GM18873 (cell line): ENCODE results near the gene PACSIN1.

ENCODE experiments used
- ATAC-seq: cut with Tn5 transposase; IDR thresholded peaks from one replicate; pipeline ENCODE4 v1.9.1; 2021; ENCODE audit warnings: mild to moderate bottlenecking, moderate library complexity, moderate number of reproducible peaks; ENCODE audit not compliant: unreplicated experiment, low FRiP score

PACSIN1 gene

DNA sequence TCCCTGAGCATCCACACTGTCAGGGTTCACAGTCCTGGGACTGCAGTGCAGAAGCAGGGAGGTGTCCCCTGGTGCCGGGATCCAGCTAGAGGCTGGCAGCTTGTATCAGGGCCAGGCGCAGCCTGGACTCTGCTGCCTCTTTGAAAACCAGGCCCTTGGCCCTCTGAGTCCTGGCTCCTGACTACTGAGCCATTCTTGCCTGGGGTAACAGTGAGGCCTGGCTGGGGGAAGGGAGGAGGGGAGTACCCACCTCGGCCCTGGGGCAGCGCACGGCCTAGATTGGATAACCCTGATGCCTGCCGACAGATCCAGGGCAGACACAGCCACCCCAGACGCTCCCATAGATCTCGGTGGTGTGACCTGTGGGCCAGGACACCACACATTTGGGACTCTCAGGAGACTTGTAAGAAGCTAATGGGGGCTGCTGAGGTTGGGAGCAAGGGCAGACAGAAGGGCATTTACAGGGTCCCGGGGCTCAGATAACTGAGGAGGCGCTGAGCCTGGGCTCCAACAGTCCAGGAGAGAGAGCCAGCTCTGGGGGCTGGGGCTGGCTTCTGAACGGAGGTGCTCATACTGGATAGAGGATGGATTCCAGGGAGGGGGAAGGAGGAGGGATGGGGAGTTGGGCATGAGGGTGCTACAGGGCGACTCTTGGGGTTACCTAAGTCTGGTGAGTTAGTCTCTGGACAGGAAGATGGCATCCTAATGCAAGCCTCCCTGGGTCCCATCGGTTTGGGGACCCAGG lies 59.7 kb downstream of the PACSIN1 start:
- ATAC-seq = no peak

- no peak for ATAC-seq
Observed at GRCh38 chr6:34526241-34526972, 60.5 kb downstream of the PACSIN1 start.

- ATAC-seq = no peak
Observed at GRCh38 chr6:34526992-34527728, 61.3 kb downstream of the PACSIN1 start.

GRCh38 chr6:34527751-34528670 lies 62.1 kb downstream of the PACSIN1 start:
- no peak for ATAC-seq

DNA sequence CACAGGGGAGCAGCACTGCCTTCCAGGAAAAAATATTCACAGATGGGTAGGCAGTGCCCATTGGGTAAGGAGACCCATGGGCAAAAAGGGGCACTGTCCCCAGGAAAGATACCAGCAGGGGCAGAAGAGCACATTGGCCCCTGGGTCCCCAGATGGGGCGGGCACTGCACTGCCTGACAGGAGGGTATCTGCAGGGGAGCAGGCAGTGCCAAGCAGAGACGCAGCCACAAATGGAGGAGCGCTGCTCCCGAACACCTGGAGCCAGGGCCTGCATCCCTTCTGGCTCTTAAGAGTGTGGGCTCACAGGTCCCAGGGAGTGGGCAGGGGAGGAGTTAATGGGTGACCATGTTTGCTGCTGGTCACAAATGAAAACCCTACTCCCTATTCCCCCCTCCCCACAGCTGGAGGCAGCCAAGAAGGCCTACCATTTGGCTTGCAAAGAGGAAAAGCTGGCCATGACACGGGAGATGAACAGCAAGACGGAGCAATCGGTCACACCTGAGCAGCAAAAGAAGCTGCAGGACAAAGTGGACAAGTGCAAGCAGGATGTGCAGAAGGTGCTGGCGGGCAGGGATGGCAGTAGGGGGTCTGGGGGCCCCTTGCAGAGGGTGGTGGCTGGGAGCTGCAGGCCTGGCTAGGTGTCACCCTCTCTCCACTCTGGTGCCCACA lies 63.3 kb downstream of the PACSIN1 start:
- no peak for ATAC-seq

GRCh38 chr6:34529665-34530327 lies 63.9 kb downstream of the PACSIN1 start:
- ATAC-seq = no peak

GRCh38 chr6:34530753-34531365 lies 65.0 kb downstream of the PACSIN1 start:
- ATAC-seq = no peak

DNA sequence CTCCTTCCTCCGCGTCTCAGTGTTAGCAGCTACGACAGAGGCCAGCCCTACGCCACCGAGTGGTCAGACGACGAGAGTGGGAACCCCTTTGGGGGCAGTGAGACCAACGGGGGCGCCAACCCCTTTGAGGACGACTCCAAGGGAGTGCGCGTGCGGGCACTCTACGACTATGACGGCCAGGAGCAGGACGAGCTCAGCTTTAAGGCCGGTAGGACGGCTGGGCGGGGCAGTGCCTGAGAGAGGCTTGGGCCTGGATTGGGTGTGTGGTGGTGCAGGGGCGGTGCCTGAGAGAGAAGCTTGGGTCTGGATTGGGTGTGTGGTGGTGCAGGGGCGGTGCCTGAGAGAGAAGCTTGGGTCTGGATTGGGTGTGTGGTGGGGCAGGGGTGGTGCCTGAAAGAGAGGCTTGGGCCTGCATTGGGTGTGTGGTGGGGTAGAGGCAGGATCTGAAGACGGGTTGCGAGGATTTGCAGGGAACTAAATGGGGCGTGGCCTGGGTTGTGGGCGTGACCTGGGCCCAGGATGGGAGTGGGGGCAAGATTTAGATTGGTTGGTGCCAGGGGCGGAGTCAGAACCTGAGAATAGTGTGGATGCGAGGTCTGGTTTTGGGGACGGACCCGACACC lies 65.8 kb downstream of the PACSIN1 start:
- no peak for ATAC-seq

DNA sequence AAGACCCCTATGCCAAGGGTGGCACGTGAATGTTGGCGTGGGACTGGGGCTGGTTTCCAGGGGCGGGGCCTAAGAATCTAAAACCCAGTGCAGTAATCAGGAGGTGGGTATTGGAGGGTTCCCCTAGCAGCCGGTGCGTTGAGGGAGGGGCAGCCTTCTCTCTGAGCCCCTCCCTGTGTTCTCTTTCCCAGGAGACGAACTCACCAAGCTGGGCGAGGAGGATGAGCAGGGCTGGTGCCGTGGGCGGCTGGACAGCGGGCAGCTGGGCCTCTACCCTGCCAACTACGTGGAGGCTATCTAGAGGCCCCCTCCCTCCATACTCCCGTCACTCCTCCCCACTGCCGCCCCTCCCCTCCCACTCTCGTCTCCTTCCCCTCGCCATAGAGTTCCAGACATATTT lies 66.4 kb downstream of the PACSIN1 start:
- ATAC-seq = no peak

DNA sequence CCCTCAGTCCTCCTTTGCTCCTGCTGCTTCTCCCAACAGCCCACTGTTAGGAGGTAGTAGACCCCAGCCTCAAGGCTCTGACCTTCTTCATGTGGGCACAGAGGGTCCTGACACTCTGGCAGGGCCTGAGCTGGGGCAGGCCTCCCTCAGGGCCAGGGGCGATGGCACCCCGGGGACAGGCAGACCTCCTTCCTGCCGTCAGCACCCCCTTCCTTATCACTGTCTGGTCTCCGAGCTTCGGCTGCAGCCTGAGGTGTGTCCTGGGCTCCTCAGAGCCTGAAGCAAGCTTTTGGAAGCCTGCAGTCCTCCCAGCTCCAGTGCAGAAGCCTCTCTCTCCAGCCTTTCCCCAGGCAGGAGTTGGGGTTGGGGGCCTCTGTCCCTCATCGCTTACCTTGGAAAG lies 68.3 kb downstream of the PACSIN1 start:
- ATAC-seq = no peak

GRCh38 chr6:34534656-34535055 lies 68.8 kb downstream of the PACSIN1 start:
- ATAC-seq = no peak

- no peak for ATAC-seq
Observed at GRCh38 chr6:34535199-34535598, 69.3 kb downstream of the PACSIN1 start.

DNA sequence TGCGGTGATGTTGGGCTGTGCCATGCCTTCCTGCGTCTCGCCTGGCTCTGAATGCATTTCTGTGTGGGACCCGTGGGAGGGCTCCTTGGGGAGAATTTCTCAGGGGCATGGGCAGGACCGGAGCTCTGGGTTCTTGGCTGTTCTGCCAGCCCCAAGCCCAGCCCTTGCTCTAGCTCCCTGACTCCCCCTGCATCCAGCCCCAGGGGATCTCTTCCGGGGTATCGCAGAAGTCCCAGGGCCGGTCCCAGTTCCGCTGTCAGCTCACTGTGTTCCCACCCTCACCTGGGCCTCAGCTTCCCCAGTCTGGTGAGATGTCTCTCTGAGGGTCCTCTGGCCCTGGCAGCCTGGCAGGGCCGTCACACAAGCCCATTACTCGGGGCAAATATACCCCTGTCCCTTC lies 69.8 kb downstream of the PACSIN1 start:
- no peak for ATAC-seq

DNA sequence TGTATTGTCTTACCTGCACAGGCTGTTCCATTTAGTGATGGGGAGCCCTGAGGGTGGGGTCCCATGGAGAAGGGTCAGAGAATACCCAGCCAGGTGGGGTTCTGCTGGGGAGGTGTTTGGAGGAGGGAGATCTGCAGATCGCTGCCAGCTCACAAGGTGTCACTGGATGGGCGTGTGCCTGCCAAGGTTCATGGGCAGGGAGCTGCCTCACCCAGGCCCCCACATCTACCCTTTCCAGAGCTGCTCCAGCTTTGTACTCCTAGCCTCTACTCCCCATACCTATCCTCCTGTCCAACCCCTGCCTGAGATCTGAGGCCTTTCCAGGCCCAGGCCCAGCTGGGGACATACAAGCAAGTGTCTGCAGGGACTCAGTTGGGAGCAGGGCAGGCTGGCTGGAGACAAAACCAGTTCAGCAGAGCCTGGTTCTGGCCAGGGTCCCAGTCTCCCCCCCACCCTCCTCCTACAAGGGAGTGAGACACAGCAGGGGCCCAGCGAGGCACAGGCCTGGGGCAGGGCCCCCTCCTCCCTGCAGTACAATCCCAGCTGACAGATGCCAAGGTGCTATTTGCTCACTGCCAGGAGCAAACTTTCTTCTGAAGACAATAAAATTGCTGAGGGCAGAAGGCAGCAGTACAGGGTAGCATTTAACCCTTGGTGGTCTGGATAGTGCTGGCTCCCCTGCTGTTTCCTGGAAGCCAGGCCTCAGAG lies 70.5 kb downstream of the PACSIN1 start:
- no peak for ATAC-seq

DNA sequence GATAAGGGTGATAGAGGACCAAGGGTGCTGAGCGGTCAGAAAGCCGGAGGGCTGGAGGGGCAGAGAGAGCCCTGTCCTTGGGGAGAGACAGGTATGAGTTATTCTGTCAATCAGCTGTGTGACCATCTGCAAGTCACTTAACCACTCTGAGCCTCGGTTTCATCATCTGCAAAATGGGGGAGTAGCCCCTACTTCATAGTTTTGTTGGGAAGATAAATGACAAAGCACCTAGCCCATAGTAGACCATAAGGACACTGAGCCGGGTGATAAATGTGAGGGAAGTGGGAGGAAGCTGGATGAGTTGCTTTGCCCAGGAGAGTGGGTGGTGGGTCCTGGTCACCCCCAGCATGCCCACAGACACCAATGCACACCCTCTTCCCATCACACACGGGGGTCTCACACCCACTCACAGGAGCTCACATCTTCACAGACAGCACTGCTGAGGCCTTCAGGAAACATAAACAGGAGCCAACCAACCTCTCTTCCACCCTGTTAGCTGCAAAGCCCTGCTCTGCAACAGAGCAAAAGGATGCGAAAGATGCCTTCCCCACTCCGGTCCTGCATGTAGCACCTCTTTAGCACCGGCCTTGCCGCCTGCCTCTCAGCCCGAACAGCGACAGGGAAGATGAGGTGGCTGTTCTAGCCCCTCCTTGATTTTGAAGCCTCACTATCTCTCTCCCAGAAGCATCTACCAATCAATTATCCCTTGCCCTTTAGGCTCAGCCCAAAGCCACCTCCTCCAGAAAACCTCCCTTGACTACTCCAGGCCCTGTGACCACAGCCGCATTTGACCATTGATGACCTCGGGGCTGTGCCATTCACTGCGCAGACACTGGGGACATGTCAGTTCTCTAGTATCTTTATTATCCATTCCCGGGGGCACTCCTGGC lies 71.3 kb downstream of the PACSIN1 start:
- no peak for ATAC-seq

DNA sequence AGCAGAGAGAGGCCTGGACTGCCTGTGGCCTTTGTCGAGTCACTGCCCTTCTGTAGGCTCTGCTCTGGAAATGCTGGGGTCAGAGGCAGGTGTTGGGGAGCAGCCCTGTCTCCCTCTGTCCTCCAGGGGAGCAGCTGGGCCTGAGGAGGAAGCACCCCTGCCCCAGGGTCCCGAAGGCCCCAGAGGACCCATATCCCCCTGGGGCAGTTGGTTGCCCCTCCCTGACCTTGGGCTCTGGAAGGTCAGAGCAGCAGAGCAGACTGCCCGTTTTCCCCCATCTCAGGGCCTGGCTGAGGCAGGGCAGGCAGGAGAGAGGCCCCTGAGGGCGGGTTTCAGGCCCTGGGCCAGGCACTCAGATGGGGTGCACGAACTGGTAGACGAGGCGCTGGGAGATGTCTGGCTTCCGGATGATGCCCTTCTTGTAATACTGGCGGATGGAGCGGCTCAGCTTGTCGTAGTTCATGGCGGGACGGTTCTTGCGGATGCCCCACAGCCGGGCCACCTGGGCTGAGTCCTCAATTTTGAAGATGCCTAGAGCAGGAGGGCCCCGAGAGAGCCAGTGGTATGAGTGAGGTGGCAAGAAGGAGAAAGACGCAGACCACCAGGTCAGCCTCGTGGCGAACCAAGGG lies 72.2 kb downstream of the PACSIN1 start:
- ATAC-seq = no peak
